IMR-90 (cell line): ENCODE data around the gene CFL2. TPM values are rescaled to one million over a fixed set of nuclear protein-coding genes. Genes with fewer than 3 reads are reported as not detected.

ENCODE experiments used
- ATAC-seq: fragments of 200-7000 bp; cut with Tn5 transposase; 2 replicates; pipeline ENCODE4 v1.9.1; 2020; ENCODE audit warnings: low read depth, mild to moderate bottlenecking, moderate library complexity
- BruUV-seq: library from RNA; stranded (reverse); fragments of 400-500 nt; replicated peaks from 2 replicates; lab custom pipeline; 2021; lab: Mats Ljungman, UMichigan
- CTCF ChIA-PET: fragments of 300-600 bp; formaldehyde crosslinking; extraction: SDS; loops from one replicate; lab custom pipeline; 2021; ENCODE audit warnings: antibody characterized with exemption; lab: Yijun Ruan, JAX
- POLR2A ChIA-PET: fragments of 300-600 bp; sonication (Branson Sonifier 250); formaldehyde crosslinking; loops from one replicate; lab custom pipeline; 2022; ENCODE audit warnings: antibody characterized with exemption; ENCODE audit not compliant: unreplicated experiment; lab: Charles Lee
- DNase-seq: peaks from one replicate; pipeline ENCODE4 v3.0.0; 2013
- H2AFZ ChIP-seq: replicated peaks from 2 replicates; pipeline ENCODE3; 2013; ENCODE audit warnings: low read length, mild to moderate bottlenecking; ENCODE audit not compliant: poor library complexity
- H2AK5ac ChIP-seq: 2 replicates; pipeline ENCODE4 v1.6.1; 2013; ENCODE audit warnings: low read depth, low read length, inconsistent platforms
- H2AK9ac ChIP-seq: replicated peaks from 2 replicates; pipeline ENCODE3; 2013; ENCODE audit warnings: mild to moderate bottlenecking, low read depth, low read length, moderate library complexity; ENCODE audit not compliant: poor library complexity
- H2BK120ac ChIP-seq: 2 replicates; pipeline ENCODE4 v1.6.1; 2013; ENCODE audit warnings: low read depth, low read length, inconsistent platforms
- H2BK15ac ChIP-seq: 3 replicates; pipeline ENCODE4 v1.6.1; 2013; ENCODE audit warnings: low read depth, low read length, inconsistent platforms
- H2BK20ac ChIP-seq: 2 replicates; pipeline ENCODE4 v1.6.1; 2013; ENCODE audit warnings: low read depth, mild to moderate bottlenecking, inconsistent platforms, low read length, moderate library complexity
- H2BK5ac ChIP-seq: 2 replicates; pipeline ENCODE4 v1.6.1; 2013; ENCODE audit warnings: mild to moderate bottlenecking, low read depth, low read length, inconsistent platforms; ENCODE audit not compliant: poor library complexity, severe bottlenecking
- H3K14ac ChIP-seq: replicated peaks from 2 replicates; pipeline ENCODE4 v1.6.1; 2013; ENCODE audit warnings: low read depth, low read length, inconsistent platforms
- H3K18ac ChIP-seq: 2 replicates; pipeline ENCODE4 v1.6.1; 2013; ENCODE audit warnings: low read depth, low read length, control low read depth
- H3K23ac ChIP-seq: 2 replicates; pipeline ENCODE4 v1.6.1; 2013; ENCODE audit warnings: low read depth, low read length, inconsistent platforms
- H3K27ac ChIP-seq: 2 replicates; pipeline ENCODE4 v1.5.1; 2013; ENCODE audit warnings: mild to moderate bottlenecking, control low read depth, low read length; ENCODE audit not compliant: insufficient read depth
- H3K27me3 ChIP-seq: 2 replicates; pipeline ENCODE4 v1.6.1; 2013; ENCODE audit warnings: low read length; ENCODE audit not compliant: control insufficient read depth, insufficient read depth
- H3K36me3 ChIP-seq: 2 replicates; pipeline ENCODE4 v1.6.1; 2013; ENCODE audit warnings: low read length, mixed read lengths; ENCODE audit not compliant: control insufficient read depth, insufficient read depth
- H3K4ac ChIP-seq: 2 replicates; pipeline ENCODE4 v1.6.1; 2013; ENCODE audit warnings: low read depth, low read length, inconsistent platforms
- H3K4me1 ChIP-seq: 2 replicates; pipeline ENCODE4 v1.6.1; 2013; ENCODE audit warnings: low read length, mixed read lengths; ENCODE audit not compliant: control insufficient read depth, insufficient read depth
- H3K4me2 ChIP-seq: 2 replicates; pipeline ENCODE4 v1.6.1; 2013; ENCODE audit warnings: low read depth, mild to moderate bottlenecking, control low read depth, low read length, moderate library complexity
- H3K4me3 ChIP-seq: 2 replicates; pipeline ENCODE4 v1.5.1; 2013; ENCODE audit warnings: low read depth, mild to moderate bottlenecking, control low read depth, low read length, moderate library complexity; ENCODE audit not compliant: insufficient read depth
- H3K56ac ChIP-seq: 2 replicates; pipeline ENCODE4 v1.6.1; 2013; ENCODE audit warnings: low read length, inconsistent platforms; ENCODE audit not compliant: insufficient read depth; ENCODE audit errors: extremely low read depth
- H3K79me1 ChIP-seq, 2 experiments: 2 replicates each; pipeline ENCODE4 v1.6.1; 2013; ENCODE audit warnings: low read length in 2 of 2, inconsistent platforms in 1 of 2, low read depth in 1 of 2
- H3K9ac ChIP-seq: 2 replicates; pipeline ENCODE4 v1.6.1; 2013; ENCODE audit warnings: low read depth, low read length, control low read depth
- H3K9me1 ChIP-seq: 2 replicates; pipeline ENCODE4 v1.6.1; 2013; ENCODE audit warnings: low read length, inconsistent platforms; ENCODE audit not compliant: insufficient read depth
- H3K9me3 ChIP-seq: 2 replicates; pipeline ENCODE4 v1.6.1; 2013; ENCODE audit warnings: low read length; ENCODE audit not compliant: control insufficient read depth, insufficient read depth
- H4K20me1 ChIP-seq: 2 replicates; pipeline ENCODE4 v1.6.1; 2013; ENCODE audit warnings: low read length, inconsistent platforms; ENCODE audit not compliant: insufficient read depth
- H4K5ac ChIP-seq: 2 replicates; pipeline ENCODE4 v1.6.1; 2013; ENCODE audit warnings: mild to moderate bottlenecking, low read depth, low read length, control low read depth
- H4K8ac ChIP-seq, 2 experiments: 2 replicates each; pipeline ENCODE4 v1.6.1; 2013; ENCODE audit warnings: low read depth in 2 of 2, low read length in 2 of 2, control low read depth in 1 of 2, inconsistent platforms in 1 of 2
- H4K91ac ChIP-seq: 2 replicates; pipeline ENCODE4 v1.6.1; 2013; ENCODE audit warnings: low read depth, low read length, inconsistent platforms; ENCODE audit not compliant: insufficient read depth
- CEBPB ChIP-seq: IDR thresholded peaks from 2 replicates; pipeline ENCODE4 v1.6.1; 2012; ENCODE audit warnings: low read depth, low read length, improper control_type of control experiment
- CTCF ChIP-seq: conservative IDR thresholded peaks from 2 replicates; pipeline ENCODE4 v1.5.1; 2012; ENCODE audit warnings: mild to moderate bottlenecking, low read depth, low read length, improper control_type of control experiment
- FOS ChIP-seq: fragments of 150-350 bp; IDR thresholded peaks from 2 replicates; pipeline ENCODE4 v1.6.1; 2016; ENCODE audit warnings: low read depth, low read length
- MAZ ChIP-seq: IDR thresholded peaks from 2 replicates; pipeline ENCODE4 v1.6.1; 2012; ENCODE audit warnings: low read depth, mild to moderate bottlenecking, low read length, improper control_type of control experiment, moderate library complexity, borderline replicate concordance
- MXI1 ChIP-seq: IDR thresholded peaks from 2 replicates; pipeline ENCODE4 v1.6.1; 2012; ENCODE audit warnings: low read depth, mild to moderate bottlenecking, low read length, moderate library complexity, borderline replicate concordance
- NFE2L2 ChIP-seq: fragments of 150-350 bp; IDR thresholded peaks from 2 replicates; pipeline ENCODE4 v1.6.1; 2016; ENCODE audit warnings: low read depth, mild to moderate bottlenecking, low read length
- RCOR1 ChIP-seq: IDR thresholded peaks from 2 replicates; pipeline ENCODE4 v1.6.1; 2012; ENCODE audit warnings: mild to moderate bottlenecking, low read length, improper control_type of control experiment; ENCODE audit not compliant: insufficient replicate concordance
- RFX5 ChIP-seq: IDR thresholded peaks from 2 replicates; pipeline ENCODE4 v1.8.0; 2012; ENCODE audit warnings: low read depth, mild to moderate bottlenecking, low read length, moderate library complexity
- SMC3 ChIP-seq: fragments of 150-350 bp; IDR thresholded peaks from 2 replicates; pipeline ENCODE4 v1.6.1; 2016; ENCODE audit warnings: low read depth, mild to moderate bottlenecking, antibody characterized with exemption, low read length, moderate library complexity
- USF2 ChIP-seq: fragments of 150-350 bp; IDR thresholded peaks from 2 replicates; pipeline ENCODE4 v1.6.1; 2017; ENCODE audit warnings: mild to moderate bottlenecking, antibody characterized with exemption, low read length, low read depth
- WGBS, 2 experiments: methylation state at CpG; one replicate each; pipeline versions ENCODE4 v1.1.5 to v1.1.7; 2013; ENCODE audit warnings: missing lambda C conversion rate in 2 of 2; ENCODE audit not compliant: insufficient read length in 1 of 2; ENCODE audit errors: extremely low coverage in 2 of 2; 5-methylcytosine and 5-hydroxymethylcytosine counted together
- dilution Hi-C: fragments of 300-500 bp; cut with HindIII; formaldehyde crosslinking; loops from one replicate; pipeline ENCODE4 v1.14.3; 2018; ENCODE audit warnings: low sequenced_read_pairs; ENCODE audit not compliant: unreplicated experiment
- in situ Hi-C: fragments of 300-500 bp; cut with MboI; formaldehyde crosslinking; loops from 3 replicates; pipeline ENCODE4 v1.14.3; 2019; ENCODE audit warnings: low sequenced_read_pairs, inconsistent platforms, mixed read lengths
- intact Hi-C: fragments of 100-400 bp; cut with micrococcal nuclease; formaldehyde crosslinking; loops from 2 replicates; pipeline ENCODE4 v1.10.0; 2022
- polyA plus RNA-seq, 3 experiments: library from polyadenylated mRNA; depleted of rRNA; stranded (reverse); fragments of >200 nt; gene quantifications; 2 replicates each; pipeline ENCODE4 v1.2.3, GENCODE V29; 2012; ENCODE audit warnings: low replicate concordance in 1 of 3
- total RNA-seq: library from RNA; depleted of rRNA; stranded (reverse); fragments of >200 nt; gene quantifications from 2 replicates; pipeline ENCODE4 v1.2.3, GENCODE V29; 2012
- TF ChIP-seq, protein P1 (sequence below): fragments of 150-350 bp; IDR thresholded peaks from 2 replicates; pipeline ENCODE4 v1.6.1; 2016; ENCODE audit warnings: low read depth, mild to moderate bottlenecking, low read length, moderate library complexity, borderline replicate concordance

CFL2 gene
- total and polyA plus RNA-seq, 2 of the 4 experiments (the other 2 are of a cell fraction), result 106 to 151 TPM

DNA sequence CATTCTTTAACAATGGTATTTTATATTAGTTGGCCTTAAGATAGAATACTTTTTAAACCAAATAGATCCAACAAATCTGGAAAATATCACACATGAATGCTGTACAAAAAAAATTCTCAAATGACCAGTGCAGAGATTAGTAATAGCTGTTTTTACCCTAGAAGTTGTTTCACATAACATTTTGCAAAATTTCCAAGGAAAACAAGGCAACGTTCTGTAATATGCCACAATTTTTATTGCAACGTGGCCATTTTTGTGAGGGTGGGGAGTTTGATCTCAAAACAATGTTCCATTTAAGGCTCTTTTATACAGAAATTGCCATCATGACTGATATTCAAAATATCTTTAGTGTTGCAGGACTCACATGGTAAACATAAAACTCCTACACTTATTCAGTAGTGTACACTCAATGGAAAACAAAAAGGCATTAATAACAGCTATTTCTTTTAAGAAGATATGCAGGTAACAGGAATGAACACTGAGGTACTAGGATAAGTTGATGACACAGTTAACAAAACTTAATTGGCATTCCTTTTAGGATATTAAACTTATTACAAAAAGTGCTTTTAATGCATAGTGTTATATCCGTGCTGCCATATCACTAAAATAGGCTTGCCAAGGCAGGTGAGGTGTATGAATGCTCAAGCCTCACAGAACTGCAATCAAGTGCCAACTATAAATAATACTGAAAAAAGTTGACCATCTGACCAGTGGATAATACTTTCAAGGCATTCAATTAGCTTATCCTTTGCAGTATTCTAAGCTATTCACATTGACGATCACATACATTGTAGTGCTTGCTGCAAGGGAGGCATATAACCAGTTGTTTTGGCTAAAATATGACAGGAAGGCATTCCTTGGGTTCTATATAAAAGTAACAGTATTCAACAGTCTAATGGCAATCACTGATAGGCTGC lies 2.3 kb downstream of the CFL2 start:
- TF ChIP-seq, protein P1, sequence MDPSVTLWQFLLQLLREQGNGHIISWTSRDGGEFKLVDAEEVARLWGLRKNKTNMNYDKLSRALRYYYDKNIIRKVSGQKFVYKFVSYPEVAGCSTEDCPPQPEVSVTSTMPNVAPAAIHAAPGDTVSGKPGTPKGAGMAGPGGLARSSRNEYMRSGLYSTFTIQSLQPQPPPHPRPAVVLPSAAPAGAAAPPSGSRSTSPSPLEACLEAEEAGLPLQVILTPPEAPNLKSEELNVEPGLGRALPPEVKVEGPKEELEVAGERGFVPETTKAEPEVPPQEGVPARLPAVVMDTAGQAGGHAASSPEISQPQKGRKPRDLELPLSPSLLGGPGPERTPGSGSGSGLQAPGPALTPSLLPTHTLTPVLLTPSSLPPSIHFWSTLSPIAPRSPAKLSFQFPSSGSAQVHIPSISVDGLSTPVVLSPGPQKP, result no peak
- no peak for TF ChIP-seq CEBPB
- no peak for TF ChIP-seq MXI1
- no peak for TF ChIP-seq SMC3
- no peak for TF ChIP-seq CTCF
- no peak for TF ChIP-seq MAZ
- no peak for TF ChIP-seq RFX5
- TF ChIP-seq FOS, result no peak
- TF ChIP-seq NFE2L2, result no peak
- no peak for TF ChIP-seq RCOR1
- TF ChIP-seq USF2, result no peak
- H3K14ac ChIP-seq, result peak overlapping the region; percentile 53
- peak overlapping the region in 1 of 2 experiments; percentile 39; a peak in 2 of 4 replicates for H4K8ac ChIP-seq
- peak overlapping the region; percentile 43; the same call in 1 of the 2 replicates for H3K4ac ChIP-seq
- no peak for ATAC-seq
- peak overlapping the region; percentile 40; the same call in 1 of the 2 replicates for H2AK5ac ChIP-seq
- H4K20me1 ChIP-seq, result 0 out of 2 replicates have a peak, but pooled peaks cover 7% of the 10 kb centered on the region
- H2BK20ac ChIP-seq, result 0 out of 2 replicates have a peak overlapping the region, but pooled peaks have one; percentile 4
- H2BK5ac ChIP-seq, result peak overlapping the region; percentile 95
- H3K4me2 ChIP-seq, result peak overlapping the region; percentile 30; the same call in 1 of the 2 replicates
- DNase-seq, result no peak
- CTCF ChIA-PET, result interaction anchor here (0.6 to 3.5 kb wide), 2 partner anchors 11 to 114 kb away, joined by 5 to 11 read pairs; no protein-coding TSS in a partner anchor
- intact Hi-C loops, result no loop called here
- no CpG with 5 or more reads among the region's 4 CpGs for WGBS, 2 experiments
- peak overlapping the region; percentile 9; the same call in 1 of the 2 replicates for H3K18ac ChIP-seq
- no peak overlapping the region for H2AK9ac ChIP-seq
- peaks cover 12 to 33% of the 10 kb centered on the region in 2 experiments; a peak in 3 of 4 replicates for H3K79me1 ChIP-seq
- no peak overlapping the region for H2AFZ ChIP-seq
- peaks cover 7% of the 10 kb centered on the region for H3K36me3 ChIP-seq
- H3K23ac ChIP-seq, result peak overlapping the region; percentile 80; the same call in 1 of the 2 replicates
- in situ Hi-C loops, result no loop called here
- BruUV-seq, result no TSS peak
- peaks cover 6% of the 10 kb centered on the region for H3K4me1 ChIP-seq
- H3K27me3 ChIP-seq, result no peaks in the 10 kb centered on the region
- H3K56ac ChIP-seq, result no peak overlapping the region
- no peak overlapping the region; the same call in 2 of the 3 replicates for H2BK15ac ChIP-seq
- peak overlapping the region; percentile 62; the same call in 1 of the 2 replicates for H2BK120ac ChIP-seq
- H3K9ac ChIP-seq, result no peak overlapping the region; the same call in 1 of the 2 replicates
- H3K9me1 ChIP-seq, result peaks cover 3% of the 10 kb centered on the region; the same call in 1 of the 2 replicates
- peak overlapping the region; percentile 23; the same call in 1 of the 2 replicates for H3K27ac ChIP-seq
- no peak overlapping the region for H3K4me3 ChIP-seq
- no peak overlapping the region for H4K5ac ChIP-seq
- no peaks in the 10 kb centered on the region for H3K9me3 ChIP-seq
- no peak overlapping the region for H4K91ac ChIP-seq
- dilution Hi-C loops, result no loop called here
- POLR2A ChIA-PET, result interaction anchor here (0.8 kb wide), 1 partner anchor 85 kb away, joined by 10 read pairs; no protein-coding TSS in a partner anchor
